KOPT-K1 (cell line): ENCODE measurements around the gene CXCL8.

ENCODE experiments used
- H3K27ac ChIP-seq: fragments of 200-600 bp; sonication (generic); 2 replicates; pipeline ENCODE4 v1.5.1; 2016; ENCODE audit warnings: antibody characterized with exemption, mild to moderate bottlenecking, low read depth, low read length; ENCODE audit not compliant: poor library complexity, severe bottlenecking
- H3K36me3 ChIP-seq: fragments of 200-600 bp; sonication (generic); 2 replicates; pipeline ENCODE4 v1.5.1; 2017; ENCODE audit warnings: antibody characterized with exemption, mild to moderate bottlenecking, low read length, moderate library complexity; ENCODE audit not compliant: insufficient read depth
- H3K9me3 ChIP-seq: fragments of 200-600 bp; sonication (generic); 2 replicates; pipeline ENCODE4 v1.5.1; 2017; ENCODE audit warnings: antibody characterized with exemption, low read length, mild to moderate bottlenecking; ENCODE audit not compliant: insufficient read depth, poor library complexity, severe bottlenecking

The CXCL8 gene

DNA sequence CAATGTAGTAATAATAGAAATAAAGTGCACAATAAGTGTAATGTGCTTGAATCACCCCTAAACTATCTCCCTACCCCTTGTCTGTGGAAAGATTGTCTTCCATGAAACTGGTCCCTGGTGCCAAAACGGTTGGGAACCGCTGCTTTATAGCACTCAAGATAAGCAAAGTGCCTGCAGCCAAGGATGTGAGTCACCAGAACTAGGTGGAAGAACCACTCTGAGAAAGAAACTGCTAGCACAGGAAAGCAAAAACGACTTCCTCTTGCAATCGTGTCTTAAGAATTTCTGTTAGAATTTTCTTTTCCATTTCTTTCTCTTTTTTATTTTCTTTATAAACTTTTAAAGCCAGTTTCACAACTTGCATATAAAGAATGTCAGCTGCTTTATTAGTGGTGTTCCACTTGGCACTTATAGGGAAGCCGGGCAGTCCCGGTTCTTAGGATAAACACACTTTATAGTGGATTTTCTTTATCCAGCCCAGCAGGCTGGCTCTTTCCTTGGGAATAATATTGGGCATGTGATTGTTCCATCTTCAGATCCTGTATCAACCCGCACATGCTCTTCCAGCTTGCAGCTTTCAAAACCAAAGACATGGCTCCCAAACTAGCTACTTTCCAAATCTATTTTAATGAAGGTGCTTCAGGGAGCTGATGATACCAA is 32.3 kb upstream of the CXCL8 start:
- no peak overlapping the region for H3K27ac ChIP-seq
- H3K9me3 ChIP-seq = no peaks in the 10 kb centered on the region
- H3K36me3 ChIP-seq = no peaks in the 10 kb centered on the region

DNA sequence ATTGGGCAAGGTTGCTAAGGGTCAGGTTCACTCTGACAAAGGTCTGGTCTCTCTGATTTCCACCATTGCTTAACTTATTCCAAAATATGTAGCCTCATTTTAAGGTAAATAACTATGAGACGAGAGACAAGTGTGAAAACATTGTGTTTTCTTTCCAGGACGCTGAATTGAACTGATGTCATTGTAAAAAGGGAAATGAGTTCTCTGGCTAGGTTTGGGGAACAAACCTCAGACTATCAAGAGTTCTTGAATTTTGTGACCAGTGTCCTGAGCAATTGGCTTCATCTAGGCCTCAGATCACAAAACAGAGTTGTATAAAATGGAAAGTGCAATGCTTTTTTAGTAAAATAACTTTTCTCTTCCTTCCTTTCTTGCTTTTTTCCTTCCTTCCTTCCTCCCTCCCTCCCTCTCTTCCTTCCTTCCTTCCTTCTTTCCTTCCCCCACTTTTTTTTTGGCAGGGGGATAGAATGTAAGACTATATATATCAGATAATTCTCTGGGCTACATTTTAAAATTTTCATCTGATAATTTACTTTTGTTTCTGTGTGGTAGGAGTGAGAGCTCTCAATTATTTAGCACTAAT is 30.8 kb upstream of the CXCL8 start:
- Histone ChIP-seq H3K27ac (no peak overlapping the region), H3K36me3 (no peaks in the 10 kb centered on the region), H3K9me3 (no peaks in the 10 kb centered on the region)

DNA sequence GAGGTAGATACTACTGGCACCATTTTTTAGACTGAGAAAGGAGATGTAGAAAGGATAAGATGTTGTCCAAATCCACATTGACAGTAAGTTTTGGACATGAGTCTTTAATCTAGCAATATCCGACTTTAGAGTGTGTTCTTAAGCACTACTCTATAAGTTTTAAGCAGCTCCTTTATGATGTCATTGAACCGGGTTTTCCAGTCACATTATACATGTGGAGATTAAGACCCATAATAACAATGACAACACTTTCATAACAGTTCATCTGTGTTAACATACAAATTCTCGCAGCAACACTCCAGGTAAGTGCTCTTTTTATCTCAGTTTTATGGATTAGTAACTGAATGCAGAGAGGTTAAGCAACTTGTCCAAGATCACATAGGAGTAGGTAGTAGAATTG is 30.3 kb upstream of the CXCL8 start:
- Histone ChIP-seq H3K36me3 (no peaks in the 10 kb centered on the region), H3K9me3 (no peaks in the 10 kb centered on the region), H3K27ac (no peak overlapping the region)

- Histone ChIP-seq H3K36me3 (no peaks in the 10 kb centered on the region), H3K27ac (no peak overlapping the region), H3K9me3 (no peaks in the 10 kb centered on the region)
These were observed 28.4 kb upstream of the CXCL8 start for GRCh38 chr4:73711989-73712388.

DNA sequence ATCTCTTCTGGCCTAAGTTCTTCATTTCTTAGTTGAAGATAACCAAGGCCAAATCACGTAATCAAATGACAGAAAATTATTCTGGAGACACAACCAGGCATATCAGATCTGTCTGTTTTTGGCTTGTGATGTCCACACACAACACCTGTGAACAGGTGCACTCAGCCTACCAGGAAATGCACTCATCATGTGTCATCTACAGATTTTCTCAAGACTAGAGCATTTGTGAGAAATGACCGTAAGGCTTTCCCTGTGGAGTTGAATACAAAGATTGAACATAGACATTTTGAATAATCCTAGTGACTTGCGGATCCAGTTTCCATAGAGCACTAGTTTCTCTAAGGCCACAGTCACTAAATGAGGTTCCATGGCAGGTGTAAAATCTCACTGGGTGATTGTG is 26.7 kb upstream of the CXCL8 start:
- H3K9me3 ChIP-seq = no peaks in the 10 kb centered on the region
- no peak overlapping the region for H3K27ac ChIP-seq
- H3K36me3 ChIP-seq = no peaks in the 10 kb centered on the region

- Histone ChIP-seq H3K9me3 (no peaks in the 10 kb centered on the region), H3K36me3 (no peaks in the 10 kb centered on the region), H3K27ac (no peak overlapping the region)
These were observed 25.7 kb upstream of the CXCL8 start for GRCh38 chr4:73714647-73715046.

DNA sequence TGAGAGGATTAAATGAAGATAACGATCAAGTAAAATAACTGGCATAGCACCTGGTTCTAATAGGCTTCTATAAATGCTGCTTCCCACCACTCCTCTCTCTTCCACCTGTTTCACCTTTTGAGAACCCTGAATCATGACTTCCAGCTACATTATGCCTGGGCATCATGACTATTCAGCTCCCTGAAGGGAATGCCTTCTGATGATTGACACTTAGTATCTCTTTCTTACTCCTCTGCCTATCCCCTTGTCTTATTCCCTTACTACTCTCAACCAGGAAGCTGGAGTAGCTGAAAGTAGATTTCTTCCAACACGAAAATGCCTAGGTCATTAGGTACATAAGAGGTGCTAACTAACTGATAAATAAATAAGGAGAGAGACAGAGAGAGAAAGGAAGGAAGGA is 24.7 kb upstream of the CXCL8 start:
- Histone ChIP-seq H3K27ac (no peak overlapping the region), H3K36me3 (no peaks in the 10 kb centered on the region), H3K9me3 (no peaks in the 10 kb centered on the region)

GRCh38 chr4:73718375-73719373 is 21.7 kb upstream of the CXCL8 start:
- Histone ChIP-seq H3K27ac (no peak overlapping the region), H3K9me3 (no peaks in the 10 kb centered on the region), H3K36me3 (no peaks in the 10 kb centered on the region)

- Histone ChIP-seq H3K27ac (no peak overlapping the region), H3K9me3 (no peaks in the 10 kb centered on the region), H3K36me3 (no peaks in the 10 kb centered on the region)
These were observed 18.9 kb upstream of the CXCL8 start for GRCh38 chr4:73721435-73721834.

GRCh38 chr4:73721909-73722308 is 18.5 kb upstream of the CXCL8 start:
- no peaks in the 10 kb centered on the region for H3K9me3 ChIP-seq
- H3K27ac ChIP-seq = no peak overlapping the region
- H3K36me3 ChIP-seq = no peaks in the 10 kb centered on the region

GRCh38 chr4:73723023-73723422 is 17.3 kb upstream of the CXCL8 start:
- Histone ChIP-seq H3K36me3 (no peaks in the 10 kb centered on the region), H3K9me3 (no peaks in the 10 kb centered on the region), H3K27ac (no peak overlapping the region)

- Histone ChIP-seq H3K36me3 (no peaks in the 10 kb centered on the region), H3K27ac (no peak overlapping the region), H3K9me3 (no peaks in the 10 kb centered on the region)
These were observed 16.4 kb upstream of the CXCL8 start for GRCh38 chr4:73723928-73724327.

DNA sequence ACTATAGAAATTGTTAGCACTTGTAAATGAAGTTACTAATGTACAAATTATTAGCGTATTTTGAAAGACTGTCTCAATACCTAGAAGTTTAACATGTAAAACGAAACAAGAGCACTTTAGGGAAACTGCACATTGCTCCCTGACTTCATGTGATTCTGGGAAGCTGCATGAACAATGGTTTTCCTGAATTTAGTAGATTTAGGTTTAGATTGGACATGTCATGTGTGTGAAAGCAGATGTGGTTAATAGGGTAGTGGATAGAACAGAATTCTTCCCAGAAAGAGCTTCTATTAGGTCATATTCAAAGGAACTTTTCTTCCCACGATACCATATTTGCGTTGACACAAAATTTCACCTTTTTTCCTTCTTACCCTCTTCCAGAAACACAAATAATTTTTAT is 14.9 kb upstream of the CXCL8 start:
- Histone ChIP-seq H3K9me3 (no peaks in the 10 kb centered on the region), H3K27ac (no peak overlapping the region)

GRCh38 chr4:73725985-73726384 is 14.4 kb upstream of the CXCL8 start:
- H3K9me3 ChIP-seq = no peaks in the 10 kb centered on the region
- H3K36me3 ChIP-seq = no peaks in the 10 kb centered on the region
- H3K27ac ChIP-seq = no peak overlapping the region

More for the DNA sequence above, 14.9 kb upstream of the CXCL8 start:
- H3K36me3 ChIP-seq = no peaks in the 10 kb centered on the region

- Histone ChIP-seq H3K27ac (no peak overlapping the region), H3K9me3 (no peaks in the 10 kb centered on the region), H3K36me3 (no peaks in the 10 kb centered on the region)
These were observed 12.7 kb upstream of the CXCL8 start for GRCh38 chr4:73727685-73728084.
